Ovary (tissue), 3 donors: ENCODE results near the gene THBS1.

ENCODE experiments used
- CTCF ChIP-seq, 3 donors: fragments of 450-650 bp in 2 of 3; fragments of 200-600 bp in 1 of 3; IDR thresholded peaks; one replicate each; pipeline versions ENCODE4 v1.5.1 to v1.8.0; 2016 to 2022; ENCODE audit warnings: antibody characterized with exemption in 3 of 3, mild to moderate bottlenecking in 1 of 3
- EP300 ChIP-seq: sonication (generic); formaldehyde crosslinking; IDR thresholded peaks from one replicate; pipeline ENCODE4 v1.6.1; 2017; ENCODE audit warnings: antibody characterized with exemption
- POLR2A ChIP-seq: fragments of 450-650 bp; IDR thresholded peaks from one replicate; pipeline ENCODE4 v1.6.1; 2017; ENCODE audit warnings: antibody characterized with exemption, mild to moderate bottlenecking, moderate library complexity
- donor health status: DM: no; HTN: no; CAD: no.

- no peak for TF ChIP-seq CTCF (IDR thresholded peaks at IDR 0.05)
- TF ChIP-seq POLR2A: no peak
- no peak for TF ChIP-seq EP300
These were observed 48.5 kb downstream of the THBS1 start for GRCh38 chr15:39629371-39629770.
